K562 (cell line): ENCODE results near the gene ZCWPW1.
"Not testable (repeated sequence)": the region's sequence is repeated elsewhere in the genome, so short reads cannot be mapped to it uniquely, and the experiment has no call there.

ENCODE experiments used
- ATF3 ChIP-seq, 2 experiments: fragments of 450-650 bp in 1 of 2; sonication (generic) in 1 of 2; formaldehyde crosslinking in 1 of 2; IDR thresholded peaks in 1 of 2; conservative IDR thresholded peaks in 1 of 2; 2 replicates each; pipeline versions ENCODE4 v1.6.1 to v1.8.1; 2016 to 2023; ENCODE audit warnings: mild to moderate bottlenecking in 2 of 2, moderate library complexity in 2 of 2, inconsistent platforms in 1 of 2, missing genetic modification reagents in 1 of 2
- ATF7 ChIP-seq: fragments of 450-650 bp; IDR thresholded peaks from 2 replicates; pipeline ENCODE4 v1.7.1; 2014; ENCODE audit warnings: mild to moderate bottlenecking, moderate library complexity
- CTCF ChIP-seq, 3 experiments: IDR thresholded peaks in 2 of 3; conservative IDR thresholded peaks in 1 of 3; 2 replicates each; pipeline ENCODE4 v1.5.1; 2011 to 2012; ENCODE audit warnings: low read length in 3 of 3, mild to moderate bottlenecking in 3 of 3, control low read depth in 2 of 3, improper control_type of control experiment in 1 of 3, inconsistent platforms in 1 of 3, low read depth in 1 of 3, mixed read lengths in 1 of 3, moderate library complexity in 1 of 3; ENCODE audit not compliant: insufficient read depth in 2 of 3
- HNRNPLL ChIP-seq: fragments of 200-400 bp; formaldehyde crosslinking; IDR thresholded peaks from 2 replicates; pipeline ENCODE4 v1.6.1; 2017; ENCODE audit warnings: low read length, low read depth, mild to moderate bottlenecking; ENCODE audit not compliant: poor library complexity, severe bottlenecking
- MTF1 ChIP-seq: fragments of 250-450 bp; sonication (Bioruptor Pico); IDR thresholded peaks from 2 replicates; pipeline ENCODE4 v1.9.0; 2021; ENCODE audit warnings: moderate library complexity, mild to moderate bottlenecking, inconsistent platforms, borderline replicate concordance
- RAD21 ChIP-seq, 2 experiments: fragments of 250-450 bp in 1 of 2; fragments of 450-650 bp in 1 of 2; sonication (Bioruptor Pico) in 1 of 2; formaldehyde crosslinking in 1 of 2; IDR thresholded peaks in 1 of 2; conservative IDR thresholded peaks in 1 of 2; 2 replicates each; pipeline versions ENCODE4 v1.4.0 to v1.8.0; 2020 to 2022; ENCODE audit warnings: mild to moderate bottlenecking in 2 of 2, moderate library complexity in 1 of 2
- ZC3H4 ChIP-seq: sonication (generic); formaldehyde crosslinking; IDR thresholded peaks from 2 replicates; pipeline ENCODE4 v1.9.0; 2021; ENCODE audit warnings: missing genetic modification reagents, borderline replicate concordance
- TF ChIP-seq, protein P1 (sequence below): fragments of 250-450 bp; sonication (Bioruptor Pico); IDR thresholded peaks from 2 replicates; pipeline ENCODE4 v1.8.0; 2022; ENCODE audit warnings: inconsistent platforms

GRCh38 chr7:100439244-100439643 lies 10.7 kb upstream of the ZCWPW1 start:
- not testable (repeated sequence) for TF ChIP-seq ZC3H4 (CRISPR knock-in tag); CTCF (IDR thresholded peaks at IDR 0.05 in 2 of 3, conservative IDR thresholded peaks at IDR 0.05 in 1 of 3; ENCODE audit: insufficient read depth in 2 of 3, low read depth in 1 of 3, low read length in 3 of 3); ATF7; RAD21 (CRISPR knock-in tag; conservative IDR thresholded peaks at IDR 0.05 in 1 of 2, IDR thresholded peaks at IDR 0.05 in 1 of 2); ATF3 (IDR thresholded peaks at IDR 0.05); ATF3 (CRISPR knock-in tag; conservative IDR thresholded peaks at IDR 0.05); HNRNPLL; MTF1
- TF ChIP-seq, protein P1, sequence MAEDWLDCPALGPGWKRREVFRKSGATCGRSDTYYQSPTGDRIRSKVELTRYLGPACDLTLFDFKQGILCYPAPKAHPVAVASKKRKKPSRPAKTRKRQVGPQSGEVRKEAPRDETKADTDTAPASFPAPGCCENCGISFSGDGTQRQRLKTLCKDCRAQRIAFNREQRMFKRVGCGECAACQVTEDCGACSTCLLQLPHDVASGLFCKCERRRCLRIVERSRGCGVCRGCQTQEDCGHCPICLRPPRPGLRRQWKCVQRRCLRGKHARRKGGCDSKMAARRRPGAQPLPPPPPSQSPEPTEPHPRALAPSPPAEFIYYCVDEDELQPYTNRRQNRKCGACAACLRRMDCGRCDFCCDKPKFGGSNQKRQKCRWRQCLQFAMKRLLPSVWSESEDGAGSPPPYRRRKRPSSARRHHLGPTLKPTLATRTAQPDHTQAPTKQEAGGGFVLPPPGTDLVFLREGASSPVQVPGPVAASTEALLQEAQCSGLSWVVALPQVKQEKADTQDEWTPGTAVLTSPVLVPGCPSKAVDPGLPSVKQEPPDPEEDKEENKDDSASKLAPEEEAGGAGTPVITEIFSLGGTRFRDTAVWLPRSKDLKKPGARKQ (CRISPR knock-in tag) = not testable (repeated sequence)
